HepG2 (cell line): ENCODE results near the gene C3orf18. TPM values are rescaled to one million over a fixed set of nuclear protein-coding genes. Genes with fewer than 3 reads are reported as not detected.

Experiments used
- ARID4A ChIP-seq: sonication (generic); formaldehyde crosslinking; IDR thresholded peaks from 2 replicates; pipeline ENCODE4 v1.5.0; 2020; ENCODE audit warnings: mild to moderate bottlenecking, missing genetic modification reagents, borderline replicate concordance
- CC2D1A ChIP-seq: sonication (generic); formaldehyde crosslinking; IDR thresholded peaks from 2 replicates; pipeline ENCODE4 v1.8.1; 2023; ENCODE audit warnings: mild to moderate bottlenecking, missing genetic modification reagents
- CTCF ChIP-seq: sonication (generic); formaldehyde crosslinking; IDR thresholded peaks from 2 replicates; pipeline ENCODE4 v1.5.0; 2020; ENCODE audit warnings: mild to moderate bottlenecking, missing genetic modification reagents, moderate library complexity
- ELF1 ChIP-seq: sonication (generic); formaldehyde crosslinking; IDR thresholded peaks from 2 replicates; pipeline ENCODE4 v1.4.0; 2020; ENCODE audit warnings: missing genetic modification reagents
- ERF ChIP-seq: IDR thresholded peaks from 2 replicates; pipeline ENCODE4 v1.6.1; 2018; ENCODE audit warnings: missing biosample characterization, missing genetic modification reagents
- JARID2 ChIP-seq: sonication (generic); formaldehyde crosslinking; IDR thresholded peaks from 2 replicates; pipeline ENCODE4 v1.8.1; 2023; ENCODE audit warnings: missing genetic modification reagents, inconsistent platforms; ENCODE audit not compliant: insufficient replicate concordance
- MAZ ChIP-seq, 2 experiments: sonication (generic) in 1 of 2; formaldehyde crosslinking in 1 of 2; IDR thresholded peaks; 2 replicates each; pipeline versions ENCODE4 v1.5.0 to v1.6.1; 2012 to 2020; ENCODE audit warnings: low read depth in 2 of 2, mild to moderate bottlenecking in 2 of 2, borderline replicate concordance in 1 of 2, improper control_type of control experiment in 1 of 2, low read length in 1 of 2, missing genetic modification reagents in 1 of 2, moderate library complexity in 1 of 2
- SOX5 ChIP-seq: IDR thresholded peaks from 2 replicates; pipeline ENCODE4 v1.6.1; 2016; ENCODE audit warnings: borderline replicate concordance
- STAG1 ChIP-seq: sonication (generic); formaldehyde crosslinking; IDR thresholded peaks from 2 replicates; pipeline ENCODE4 v1.4.0; 2020; ENCODE audit warnings: missing genetic modification reagents
- ZNF362 ChIP-seq: sonication (generic); formaldehyde crosslinking; IDR thresholded peaks from 2 replicates; pipeline ENCODE4 v1.4.0; 2020; ENCODE audit warnings: missing genetic modification reagents, mild to moderate bottlenecking, borderline replicate concordance
- ZNF530 ChIP-seq: sonication (generic); formaldehyde crosslinking; IDR thresholded peaks from 2 replicates; pipeline ENCODE4 v1.5.0; 2020; ENCODE audit warnings: low read depth, mild to moderate bottlenecking, missing genetic modification reagents
- ZNF563 ChIP-seq: sonication (generic); formaldehyde crosslinking; IDR thresholded peaks from 2 replicates; pipeline ENCODE4 v1.8.0; 2022; ENCODE audit warnings: mild to moderate bottlenecking, moderate library complexity, missing genetic modification reagents
- ZNF737 ChIP-seq: sonication (generic); formaldehyde crosslinking; IDR thresholded peaks from 2 replicates; pipeline ENCODE4 v1.5.0; 2020; ENCODE audit warnings: missing genetic modification reagents, mild to moderate bottlenecking, borderline replicate concordance
- ZNF776 ChIP-seq: sonication (generic); formaldehyde crosslinking; IDR thresholded peaks from 2 replicates; pipeline ENCODE4 v1.4.0; 2020; ENCODE audit warnings: mild to moderate bottlenecking, missing genetic modification reagents
- polyA plus RNA-seq, 8 experiments: library from polyadenylated mRNA; depleted of rRNA in 3 of 8; stranded (reverse) in 7 of 8; unstranded in 1 of 8; fragments of >200 nt; fragmentation: Illumina TruSeq in 4 of 8; extraction: Trizol in 4 of 8; gene quantifications; 2 replicates each; pipeline versions ENCODE4 v1.2.1 to v1.2.3, GENCODE V29; 2011 to 2016; ENCODE audit warnings: low read depth in 4 of 8, missing spikeins in 1 of 8, mixed read lengths in 1 of 8; ENCODE audit not compliant: insufficient read depth in 1 of 8
- total RNA-seq, 5 experiments: library from RNA; depleted of rRNA; stranded (reverse); fragments of >200 nt; fragmentation: Illumina TruSeq; extraction: Trizol; gene quantifications; 2 replicates each; pipeline ENCODE4 v1.2.3, GENCODE V29; 2016; ENCODE audit warnings: low read depth in 1 of 5

Gene C3orf18
- total and polyA plus RNA-seq, 2 of the 13 experiments (the other 11 are each of a cell fraction or from before 2014, with no cell fraction given): 1.6 to 4.8 TPM

GRCh38 chr3:50588759-50589433, 21.3 kb upstream of the C3orf18 start (continued):
- TF ChIP-seq ARID4A (no peak), CTCF (CRISPR knock-in tag) (no peak), JARID2 (CRISPR knock-in tag) (no peak), STAG1 (peak; percentile 4; the same call in 1 of the 2 replicates), ZNF563 (CRISPR knock-in tag) (0 out of 2 replicates have a peak, but pooled peaks have one; percentile 0), MAZ (IDR thresholded peaks at IDR 0.05; ENCODE audit: borderline replicate concordance, low read depth, low read length) (no peak), MAZ (CRISPR knock-in tag; IDR thresholded peaks at IDR 0.05; ENCODE audit: low read depth) (peak; percentile 22; the same call in 1 of the 2 replicates), ELF1 (no peak), CC2D1A (CRISPR knock-in tag) (no peak), ZNF530 (CRISPR knock-in tag) (no peak), SOX5 (CRISPR knock-in tag) (peak; percentile 78), ZNF362 (CRISPR knock-in tag) (no peak; the same call in 1 of the 2 replicates), ZNF776 (CRISPR knock-in tag) (no peak), ZNF737 (CRISPR knock-in tag) (peak; percentile 11; the same call in 1 of the 2 replicates), ERF (peak; percentile 63)
- TF ChIP-seq, all 625 proteins: peak for 117
